SK-N-MC (cell line): Measurements from ENCODE around the gene YBX3.

Source experiments
- EZH2 ChIP-seq: fragments of 200-600 bp; sonication (generic); IDR thresholded peaks from one replicate; pipeline ENCODE4 v1.6.1; 2017; ENCODE audit warnings: antibody characterized with exemption
- POLR2AphosphoS5 ChIP-seq: IDR thresholded peaks from 2 replicates; pipeline ENCODE4 v1.6.1; 2012; ENCODE audit warnings: mild to moderate bottlenecking, low read depth, low read length, borderline replicate concordance

- no peak for TF ChIP-seq POLR2AphosphoS5
- TF ChIP-seq EZH2 = no peak
Measured at GRCh38 chr12:10735428-10735827, 12.3 kb upstream of the YBX3 start.
